Astrocyte of the cerebellum (primary cell): ENCODE results near the gene TMEM143.
"Not testable (repeated sequence)": the region's sequence is repeated elsewhere in the genome, so short reads cannot be mapped to it uniquely, and the experiment has no call there.

Experiments
- DNase-seq: peaks from one replicate; pipeline ENCODE4 v3.0.0-alpha.2; 2011; ENCODE audit warnings: low read depth
- H3K4me3 ChIP-seq: 2 replicates; pipeline ENCODE4 v1.5.1; 2011; ENCODE audit warnings: mild to moderate bottlenecking, low read depth, low read length, moderate library complexity
- CTCF ChIP-seq: IDR thresholded peaks from 2 replicates; pipeline ENCODE4 v1.5.1; 2012; ENCODE audit warnings: low read length, low read depth, moderate library complexity, mild to moderate bottlenecking; ENCODE audit errors: missing control alignments
- in situ Hi-C: cut with HindIII; loops from 2 replicates; pipeline ENCODE4 v1.10.0; 2017; ENCODE audit warnings: low sequenced_read_pairs

Gene TMEM143

GRCh38 chr19:48301886-48302599, 61.7 kb downstream of the TMEM143 start:
- TF ChIP-seq CTCF: no peak
- no peak overlapping the region for H3K4me3 ChIP-seq
- DNase-seq: no peak
- in situ Hi-C loops: no loop called here

GRCh38 chr19:48297975-48298374, 65.8 kb downstream of the TMEM143 start:
- TF ChIP-seq CTCF: no peak
- H3K4me3 ChIP-seq: no peak overlapping the region
- in situ Hi-C loops: no loop called here
- DNase-seq: no peak

DNA sequence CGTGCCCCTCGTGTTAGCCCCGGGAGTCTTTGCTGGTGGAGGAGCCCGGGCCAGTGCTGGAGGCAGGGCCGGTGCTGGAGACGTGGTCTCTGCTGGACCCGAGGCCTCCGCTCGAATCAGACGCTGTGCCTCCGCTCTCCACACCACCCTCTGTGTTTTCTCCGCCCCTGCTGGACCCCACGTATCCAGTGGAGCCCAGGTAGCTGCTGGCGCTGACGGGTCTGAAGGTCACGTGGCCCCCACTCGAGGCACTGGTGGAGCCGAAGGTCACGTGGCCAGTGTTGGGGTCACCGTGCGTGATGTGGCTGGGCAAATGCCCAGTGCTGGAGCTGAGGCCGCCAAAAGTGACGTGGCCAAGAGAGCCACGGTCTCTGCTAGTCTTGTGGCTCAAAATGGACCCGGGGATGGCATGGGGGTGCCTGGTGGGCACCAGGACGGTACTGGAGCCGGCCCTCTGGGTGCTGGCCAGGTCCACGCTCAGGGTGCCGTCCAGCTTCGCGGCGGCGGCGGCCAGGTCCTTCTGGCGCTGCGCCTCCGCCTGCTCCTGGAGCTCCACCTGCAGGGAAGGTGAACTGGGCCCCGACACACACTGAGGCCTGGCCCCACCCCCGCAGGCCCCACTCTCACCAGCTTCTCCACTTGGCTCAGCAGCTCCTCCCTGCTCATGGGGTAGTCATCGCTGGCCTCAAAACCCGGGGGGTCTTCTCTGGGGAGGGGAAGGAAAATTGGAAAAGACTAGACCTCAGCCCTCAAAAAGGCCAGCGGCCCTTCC, 66.6 kb downstream of the TMEM143 start:
- H3K4me3 ChIP-seq: no peak overlapping the region
- TF ChIP-seq CTCF: no peak
- DNase-seq: no peak
- in situ Hi-C loops: no loop called here

DNA sequence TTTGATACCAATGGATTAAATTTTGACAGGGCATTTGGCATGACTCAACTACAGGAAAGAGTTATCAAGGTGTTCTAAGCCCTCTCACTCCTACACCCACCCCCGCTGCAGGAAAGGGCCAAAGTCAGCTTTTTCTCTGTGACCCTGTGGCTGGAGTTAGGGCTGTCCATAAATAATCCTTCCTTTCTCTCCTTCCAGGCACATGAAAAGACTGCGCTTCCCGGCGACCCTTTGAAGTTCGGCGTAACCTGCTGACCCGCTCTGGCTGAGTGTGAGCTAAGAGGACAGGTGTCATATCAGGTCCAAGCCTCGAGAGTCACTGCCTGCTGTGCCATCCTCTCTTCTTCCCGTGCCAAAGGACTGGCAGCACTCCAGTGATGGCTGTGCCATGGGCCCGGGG, 68.3 kb downstream of the TMEM143 start:
- in situ Hi-C loops: no loop called here
- no peak overlapping the region for H3K4me3 ChIP-seq
- no peak for TF ChIP-seq CTCF
- DNase-seq: no peak

DNA sequence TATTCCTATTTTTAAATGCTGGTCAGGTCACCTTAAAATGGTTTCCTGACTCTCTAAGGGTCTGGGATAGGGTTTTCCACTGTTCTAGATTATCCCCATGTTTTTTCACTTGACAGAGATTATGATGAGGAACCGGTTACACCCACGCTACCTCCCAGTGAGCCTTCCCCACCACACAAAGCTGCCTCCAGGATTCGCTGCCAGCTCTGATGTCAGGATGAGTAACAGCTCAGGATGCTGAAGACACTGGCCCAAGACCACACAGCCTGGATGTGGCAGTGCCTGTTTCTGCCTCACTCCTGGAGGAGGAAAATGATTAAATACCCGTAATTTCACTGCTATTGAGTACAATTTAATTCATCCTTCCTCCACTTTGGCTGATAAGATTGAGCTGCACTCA, 70.9 kb downstream of the TMEM143 start:
- in situ Hi-C loops: no loop called here
- no peak overlapping the region for H3K4me3 ChIP-seq
- no peak for TF ChIP-seq CTCF
- no peak for DNase-seq

DNA sequence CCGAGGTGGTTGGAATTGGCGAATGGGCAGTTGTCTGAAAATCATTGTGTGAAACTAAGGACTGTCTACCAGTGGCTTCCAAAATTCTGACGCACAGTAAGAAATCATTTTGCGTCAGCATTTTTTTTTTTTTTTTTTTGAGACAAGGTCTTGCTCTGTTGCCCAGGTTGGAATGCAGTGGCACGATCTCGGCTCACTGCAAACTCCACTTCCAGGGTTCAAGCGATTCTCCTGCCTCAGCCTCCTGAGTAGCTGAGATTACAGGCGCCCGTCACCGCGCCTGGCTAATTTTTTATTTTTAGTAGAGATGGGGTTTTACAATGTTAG, 72.3 kb downstream of the TMEM143 start:
- in situ Hi-C loops, H3K4me3 ChIP-seq, DNase-seq: not testable (repeated sequence)

GRCh38 chr19:48290771-48291488, 72.8 kb downstream of the TMEM143 start:
- in situ Hi-C loops: no loop called here
- TF ChIP-seq CTCF: peak; percentile 99

More at GRCh38 chr19:48290771-48291488, 72.8 kb downstream of the TMEM143 start:
- peak overlapping the region; percentile 44 for H3K4me3 ChIP-seq
- DNase-seq: peak; percentile 76
